ENCODE measurements around the gene B4GALT2. TPM values are rescaled to one million over a fixed set of nuclear protein-coding genes. Genes with fewer than 3 reads are reported as not detected.

The B4GALT2 gene
- total and polyA plus RNA-seq, 9 of the 15 experiments (the other 6 are each of a cell fraction or from before 2014, with no cell fraction given) = 1.3 to 86.8 (median 43.8) TPM

DNA sequence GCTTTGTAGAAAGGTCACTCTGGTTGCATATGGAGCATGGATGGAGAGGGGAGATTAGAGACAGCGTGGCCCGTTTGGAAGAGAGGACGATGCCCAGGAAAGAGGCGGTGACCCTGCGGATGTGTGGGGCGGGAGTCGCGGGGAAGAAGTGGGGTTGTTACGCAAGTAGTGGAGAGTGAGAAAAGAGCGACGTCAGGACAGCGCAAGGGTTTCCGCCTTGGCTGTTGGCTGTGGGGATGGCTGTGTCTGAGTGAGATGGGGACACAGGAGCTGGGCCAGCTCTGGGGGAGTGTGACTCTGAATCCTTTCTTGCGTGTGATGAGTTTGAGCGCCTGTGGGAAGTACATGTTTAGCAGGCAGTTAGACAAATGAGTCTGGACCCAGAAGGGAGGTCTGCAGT is 3.8 kb downstream of the B4GALT2 start (continued):
- TF ChIP-seq, protein P1, sequence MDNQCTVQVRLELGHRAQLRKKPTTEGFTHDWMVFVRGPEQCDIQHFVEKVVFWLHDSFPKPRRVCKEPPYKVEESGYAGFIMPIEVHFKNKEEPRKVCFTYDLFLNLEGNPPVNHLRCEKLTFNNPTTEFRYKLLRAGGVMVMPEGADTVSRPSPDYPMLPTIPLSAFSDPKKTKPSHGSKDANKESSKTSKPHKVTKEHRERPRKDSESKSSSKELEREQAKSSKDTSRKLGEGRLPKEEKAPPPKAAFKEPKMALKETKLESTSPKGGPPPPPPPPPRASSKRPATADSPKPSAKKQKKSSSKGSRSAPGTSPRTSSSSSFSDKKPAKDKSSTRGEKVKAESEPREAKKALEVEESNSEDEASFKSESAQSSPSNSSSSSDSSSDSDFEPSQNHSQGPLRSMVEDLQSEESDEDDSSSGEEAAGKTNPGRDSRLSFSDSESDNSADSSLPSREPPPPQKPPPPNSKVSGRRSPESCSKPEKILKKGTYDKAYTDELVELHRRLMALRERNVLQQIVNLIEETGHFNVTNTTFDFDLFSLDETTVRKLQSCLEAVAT (IDR thresholded peaks at IDR 0.05) = peak in 1 of 2 experiments; percentile 49; a peak in 1 of 4 replicates
- TF ChIP-seq CEBPG (CRISPR knock-in tag; IDR thresholded peaks at IDR 0.05) = no peak
- TF ChIP-seq CEBPG (tag; conservative IDR thresholded peaks at IDR 0.05 in 1 of 2, IDR thresholded peaks at IDR 0.05 in 1 of 2) = peak in 1 of 2 experiments; percentile 58; a peak in 1 of 4 replicates
- TF ChIP-seq, protein P2, sequence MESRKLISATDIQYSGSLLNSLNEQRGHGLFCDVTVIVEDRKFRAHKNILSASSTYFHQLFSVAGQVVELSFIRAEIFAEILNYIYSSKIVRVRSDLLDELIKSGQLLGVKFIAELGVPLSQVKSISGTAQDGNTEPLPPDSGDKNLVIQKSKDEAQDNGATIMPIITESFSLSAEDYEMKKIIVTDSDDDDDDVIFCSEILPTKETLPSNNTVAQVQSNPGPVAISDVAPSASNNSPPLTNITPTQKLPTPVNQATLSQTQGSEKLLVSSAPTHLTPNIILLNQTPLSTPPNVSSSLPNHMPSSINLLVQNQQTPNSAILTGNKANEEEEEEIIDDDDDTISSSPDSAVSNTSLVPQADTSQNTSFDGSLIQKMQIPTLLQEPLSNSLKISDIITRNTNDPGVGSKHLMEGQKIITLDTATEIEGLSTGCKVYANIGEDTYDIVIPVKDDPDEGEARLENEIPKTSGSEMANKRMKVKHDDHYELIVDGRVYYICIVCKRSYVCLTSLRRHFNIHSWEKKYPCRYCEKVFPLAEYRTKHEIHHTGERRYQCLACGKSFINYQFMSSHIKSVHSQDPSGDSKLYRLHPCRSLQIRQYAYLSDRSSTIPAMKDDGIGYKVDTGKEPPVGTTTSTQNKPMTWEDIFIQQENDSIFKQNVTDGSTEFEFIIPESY (CRISPR knock-in tag; IDR thresholded peaks at IDR 0.05) = peak; percentile 84
- 0 out of 2 replicates have a peak, but pooled peaks have one; percentile 35 for TF ChIP-seq DPF2 (IDR thresholded peaks at IDR 0.05)
- TF ChIP-seq, protein P3, sequence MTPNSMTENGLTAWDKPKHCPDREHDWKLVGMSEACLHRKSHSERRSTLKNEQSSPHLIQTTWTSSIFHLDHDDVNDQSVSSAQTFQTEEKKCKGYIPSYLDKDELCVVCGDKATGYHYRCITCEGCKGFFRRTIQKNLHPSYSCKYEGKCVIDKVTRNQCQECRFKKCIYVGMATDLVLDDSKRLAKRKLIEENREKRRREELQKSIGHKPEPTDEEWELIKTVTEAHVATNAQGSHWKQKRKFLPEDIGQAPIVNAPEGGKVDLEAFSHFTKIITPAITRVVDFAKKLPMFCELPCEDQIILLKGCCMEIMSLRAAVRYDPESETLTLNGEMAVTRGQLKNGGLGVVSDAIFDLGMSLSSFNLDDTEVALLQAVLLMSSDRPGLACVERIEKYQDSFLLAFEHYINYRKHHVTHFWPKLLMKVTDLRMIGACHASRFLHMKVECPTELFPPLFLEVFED (CRISPR knock-in tag; conservative IDR thresholded peaks at IDR 0.05) = 0 out of 2 replicates have a peak, but pooled peaks have one; percentile 35
- peak; percentile 18 for TF ChIP-seq RBBP5 (IDR thresholded peaks at IDR 0.05; ENCODE audit: borderline replicate concordance, insufficient read depth, low read length, poor library complexity, severe bottlenecking)
- peak; percentile 18 for TF ChIP-seq HNRNPLL (IDR thresholded peaks at IDR 0.05; ENCODE audit: low read depth, low read length, poor library complexity, severe bottlenecking)
- no peak for TF ChIP-seq GABPA (tag; conservative IDR thresholded peaks at IDR 0.05; ENCODE audit: low read depth)
- TF ChIP-seq, protein P4, sequence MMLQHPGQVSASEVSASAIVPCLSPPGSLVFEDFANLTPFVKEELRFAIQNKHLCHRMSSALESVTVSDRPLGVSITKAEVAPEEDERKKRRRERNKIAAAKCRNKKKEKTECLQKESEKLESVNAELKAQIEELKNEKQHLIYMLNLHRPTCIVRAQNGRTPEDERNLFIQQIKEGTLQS (IDR thresholded peaks at IDR 0.05) = peak; percentile 32; the same call in 1 of the 2 replicates
- TF ChIP-seq, protein P4 (CRISPR knock-in tag; conservative IDR thresholded peaks at IDR 0.05) = no peak
- TF ChIP-seq SREBF1 (IDR thresholded peaks at IDR 0.05; ENCODE audit: borderline replicate concordance, low read depth, low read length) = no peak
- no peak for TF ChIP-seq WHSC1 (IDR thresholded peaks at IDR 0.05; ENCODE audit: low read length)
- no peak for TF ChIP-seq NR2C1 (IDR thresholded peaks at IDR 0.05)
- 0 out of 2 replicates have a peak, but pooled peaks have one; percentile 10 for TF ChIP-seq NR2C1 (tag; IDR thresholded peaks at IDR 0.05)
- TF ChIP-seq EHMT2 (IDR thresholded peaks at IDR 0.05) = 0 out of 2 replicates have a peak, but pooled peaks have one; percentile 8
- TF ChIP-seq CBFA2T3 (IDR thresholded peaks at IDR 0.05) = peak; percentile 48

Data from K562 (cell line).